Stimulated activated CD4-positive, alpha-beta T cell treated with anti-CD3 and anti-CD28 coated beads, Interleukin-2, amount 100 ng/mL, for 24 hours (primary cell): ENCODE data around the gene TBX10.
"Not testable (repeated sequence)": the region's sequence is repeated elsewhere in the genome, so short reads cannot be mapped to it uniquely, and the experiment has no call there.

Experiments
- DNase-seq, 2 donors: peaks; one replicate each; pipeline ENCODE4 v3.0.0-alpha.2; 2020

Gene TBX10

GRCh38 chr11:67664213-67664585 lies 24.6 kb upstream of the TBX10 start:
- DNase-seq = no peak

GRCh38 chr11:67663532-67664212 lies 24.1 kb upstream of the TBX10 start:
- no peak for DNase-seq

DNA sequence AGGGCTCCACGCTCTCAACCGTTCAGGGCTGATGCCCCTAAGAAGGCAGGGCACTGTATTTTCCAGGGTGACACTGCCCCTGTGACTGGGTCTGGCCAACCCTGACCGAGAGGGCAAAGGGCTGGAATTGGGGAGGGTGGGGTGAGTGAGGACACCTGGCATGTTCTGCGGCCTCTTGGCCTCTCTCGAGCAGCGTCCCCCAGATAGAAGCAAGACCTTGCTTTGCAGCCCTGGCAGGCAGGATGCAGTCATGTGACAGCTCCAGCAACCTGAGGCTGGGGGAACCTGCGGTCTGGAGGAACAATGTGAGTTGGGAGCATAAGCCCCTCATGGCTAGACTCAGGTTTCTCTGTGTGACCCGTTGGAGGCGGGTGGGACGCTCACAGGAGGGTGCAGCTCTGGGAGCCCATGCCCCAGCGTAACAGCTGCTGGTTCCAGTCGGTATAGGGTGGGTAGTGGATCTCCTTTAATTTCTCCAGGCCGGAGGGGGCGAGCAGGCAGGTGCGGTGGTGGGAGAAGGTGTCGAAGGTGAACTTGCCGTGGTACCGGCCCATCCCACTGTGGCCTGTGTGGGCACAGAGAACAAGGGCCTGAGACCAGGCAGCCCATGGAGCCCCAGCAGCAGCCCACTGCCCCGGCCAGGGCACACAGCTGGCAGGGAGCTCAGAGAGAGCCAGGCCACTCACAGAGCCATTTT lies 23.4 kb upstream of the TBX10 start:
- DNase-seq = no peak

- no peak for DNase-seq
Observed at GRCh38 chr11:67662142-67662834, 22.7 kb upstream of the TBX10 start.

DNA sequence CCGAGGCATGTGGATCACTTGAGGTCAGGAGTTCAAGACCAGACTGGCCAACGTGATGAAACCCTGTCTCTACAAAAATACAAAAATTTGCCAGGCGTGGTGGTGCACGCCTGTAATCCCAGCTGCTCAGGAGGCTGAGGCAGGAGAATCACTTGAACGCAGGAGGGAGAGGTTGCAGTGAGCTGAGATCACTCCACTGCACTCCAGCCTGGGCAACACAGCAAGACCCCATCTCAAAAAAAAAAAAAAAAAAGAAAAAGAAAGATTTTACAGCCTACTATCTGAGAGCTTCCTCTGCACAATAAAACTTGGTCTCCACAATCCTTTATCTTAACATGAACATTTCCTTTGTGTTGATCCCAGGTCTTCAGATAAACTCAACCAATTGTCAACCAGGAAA lies 21.2 kb upstream of the TBX10 start:
- not testable (repeated sequence) for DNase-seq

- DNase-seq = not testable (repeated sequence)
Observed at GRCh38 chr11:67659651-67660165, 20.1 kb upstream of the TBX10 start.

DNA sequence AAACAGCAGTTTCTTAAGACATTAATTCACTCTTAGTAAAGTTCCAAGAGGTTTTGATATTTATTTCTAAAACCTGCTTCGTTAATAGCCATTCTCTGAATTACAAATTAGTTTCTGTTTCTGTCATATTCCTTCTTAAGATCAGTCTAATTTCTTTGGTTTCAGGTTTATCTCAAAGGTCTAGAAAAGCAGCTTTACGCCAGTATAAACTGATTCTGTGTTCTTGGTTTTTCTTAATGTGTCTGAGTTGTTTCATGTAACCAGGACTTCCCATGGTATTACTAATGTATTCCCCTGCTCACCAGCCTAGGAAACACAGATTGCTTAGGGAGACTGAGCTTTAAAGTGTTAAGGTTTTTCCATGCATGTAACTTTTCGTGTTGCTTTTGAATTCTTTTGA lies 17.7 kb upstream of the TBX10 start:
- DNase-seq = no peak

- DNase-seq = no peak
Observed at GRCh38 chr11:67656278-67656922, 16.8 kb upstream of the TBX10 start.

GRCh38 chr11:67654225-67654624 lies 14.7 kb upstream of the TBX10 start:
- no peak for DNase-seq

DNA sequence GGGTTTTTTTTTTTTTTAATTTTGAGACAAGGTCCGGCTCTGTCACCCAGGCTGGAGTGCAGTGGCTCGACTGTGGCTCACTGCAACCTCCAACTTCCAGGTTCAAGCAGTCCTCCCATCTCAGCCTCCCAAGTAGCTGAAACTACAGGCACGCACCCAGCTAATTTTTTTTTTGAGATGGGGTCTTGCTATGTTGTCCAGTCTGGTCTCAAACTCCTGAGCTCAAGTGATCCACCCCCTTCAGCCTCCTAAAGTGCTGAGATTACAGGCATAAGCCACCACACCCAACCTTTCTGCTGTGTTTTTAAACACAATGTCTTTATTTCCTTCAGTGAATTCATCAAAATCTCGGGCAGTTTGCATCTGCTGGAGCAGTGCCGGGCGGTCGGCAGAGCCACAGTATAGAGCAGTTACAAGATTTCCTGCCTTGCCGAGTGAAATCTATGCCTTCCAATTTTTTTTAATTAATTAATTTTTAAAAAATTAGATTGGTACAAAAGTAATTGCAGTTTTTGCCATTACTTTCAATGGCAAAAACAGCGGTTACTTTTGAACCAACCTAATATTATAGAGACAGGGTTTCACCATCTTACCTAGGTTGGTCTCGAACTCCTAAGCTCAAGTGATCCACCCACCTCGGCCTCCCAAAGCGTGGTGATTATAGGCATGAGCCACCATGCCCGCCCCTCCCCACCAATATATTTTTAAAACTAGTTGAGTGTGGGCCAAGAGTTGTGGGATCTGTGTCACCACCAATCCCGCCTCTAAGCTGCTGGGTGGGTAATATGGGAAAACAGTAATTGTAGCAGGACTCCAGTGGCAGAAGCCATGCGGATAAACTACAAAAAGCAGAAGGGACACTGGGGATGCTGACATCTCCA lies 13.6 kb upstream of the TBX10 start:
- DNase-seq = no peak

- no peak for DNase-seq
Observed at GRCh38 chr11:67651976-67652781, 12.6 kb upstream of the TBX10 start.

GRCh38 chr11:67649634-67650510 lies 10.3 kb upstream of the TBX10 start:
- no peak for DNase-seq

GRCh38 chr11:67648796-67649613 lies 9.4 kb upstream of the TBX10 start:
- DNase-seq = no peak

GRCh38 chr11:67648140-67648795 lies 8.7 kb upstream of the TBX10 start:
- DNase-seq = peak; percentile 44 to 57

GRCh38 chr11:67647471-67647870 lies 7.9 kb upstream of the TBX10 start:
- no peak for DNase-seq

- peak; percentile 26 to 52 for DNase-seq
Observed at GRCh38 chr11:67646535-67647336, 7.2 kb upstream of the TBX10 start.

GRCh38 chr11:67645521-67646461 lies 6.2 kb upstream of the TBX10 start:
- no peak for DNase-seq
